Astrocyte (in vitro differentiated cells and primary cell): ENCODE results near the gene SET. TPM values are rescaled to one million over a fixed set of nuclear protein-coding genes. Genes with fewer than 3 reads are reported as not detected.

ENCODE experiments used
- DNase-seq: peaks from one replicate; pipeline ENCODE4 v3.0.0-alpha.2; 2010; ENCODE audit warnings: low read depth
- FAIRE-seq: peaks from 2 replicates; lab custom pipeline; 2011; peaks lifted over from hg19 to GRCh38; lab: Jason Lieb, UNC
- H2AFZ ChIP-seq: 2 replicates; pipeline ENCODE4 v1.6.0; 2012; ENCODE audit warnings: low read depth, low read length, inconsistent platforms
- H3K27ac ChIP-seq: 2 replicates; pipeline ENCODE4 v1.5.1; 2011; ENCODE audit warnings: low read depth, low read length, inconsistent platforms
- H3K27me3 ChIP-seq: 2 replicates; pipeline ENCODE4 v1.6.0; 2011; ENCODE audit warnings: low read length, inconsistent platforms; ENCODE audit not compliant: insufficient read depth
- H3K36me3 ChIP-seq: 2 replicates; pipeline ENCODE4 v1.5.1; 2011; ENCODE audit warnings: low read length, inconsistent platforms; ENCODE audit not compliant: insufficient read depth
- H3K4me1 ChIP-seq: 2 replicates; pipeline ENCODE4 v1.5.1; 2011; ENCODE audit warnings: low read length, inconsistent platforms; ENCODE audit not compliant: insufficient read depth
- H3K4me2 ChIP-seq: 2 replicates; pipeline ENCODE4 v1.6.0; 2012; ENCODE audit warnings: low read length, inconsistent platforms
- H3K4me3 ChIP-seq: 2 replicates; pipeline ENCODE4 v1.5.1; 2011; ENCODE audit warnings: low read depth, mild to moderate bottlenecking, low read length, inconsistent platforms; ENCODE audit not compliant: insufficient read depth
- H3K79me2 ChIP-seq: 2 replicates; pipeline ENCODE4 v1.6.0; 2012; ENCODE audit warnings: mild to moderate bottlenecking, low read length, inconsistent platforms; ENCODE audit not compliant: insufficient read depth
- H3K9ac ChIP-seq: 2 replicates; pipeline ENCODE4 v1.6.0; 2012; ENCODE audit warnings: mild to moderate bottlenecking, low read length, inconsistent platforms
- H3K9me3 ChIP-seq: 2 replicates; pipeline ENCODE4 v1.5.1; 2012; ENCODE audit warnings: low read depth, mild to moderate bottlenecking, low read length, inconsistent platforms; ENCODE audit not compliant: insufficient read depth
- H4K20me1 ChIP-seq: 2 replicates; pipeline ENCODE4 v1.6.0; 2012; ENCODE audit warnings: low read length, inconsistent platforms; ENCODE audit not compliant: insufficient read depth
- H3K27ac Mint-ChIP-seq: one replicate; pipeline ENCODE4 v1.8.0; 2021; ENCODE audit warnings: mild to moderate bottlenecking, mixed read lengths; ENCODE audit not compliant: unreplicated experiment
- H3K27me3 Mint-ChIP-seq: one replicate; pipeline ENCODE4 v1.8.0; 2021; ENCODE audit warnings: low read depth, mixed read lengths; ENCODE audit not compliant: unreplicated experiment
- H3K36me3 Mint-ChIP-seq: one replicate; pipeline ENCODE4 v1.8.0; 2021; ENCODE audit warnings: low read depth, mixed read lengths; ENCODE audit not compliant: unreplicated experiment
- H3K4me1 Mint-ChIP-seq: one replicate; pipeline ENCODE4 v1.8.0; 2021; ENCODE audit warnings: low read depth, mixed read lengths; ENCODE audit not compliant: unreplicated experiment
- H3K4me3 Mint-ChIP-seq: one replicate; pipeline ENCODE4 v1.8.0; 2021; ENCODE audit warnings: mild to moderate bottlenecking, moderate library complexity, mixed read lengths; ENCODE audit not compliant: unreplicated experiment
- H3K9me3 Mint-ChIP-seq: one replicate; pipeline ENCODE4 v1.8.0; 2021; ENCODE audit warnings: mild to moderate bottlenecking, mixed read lengths; ENCODE audit not compliant: unreplicated experiment
- EZH2 ChIP-seq: IDR thresholded peaks from 2 replicates; pipeline ENCODE4 v1.6.1; 2012; ENCODE audit warnings: mild to moderate bottlenecking, low read length, inconsistent platforms; ENCODE audit not compliant: insufficient read depth
- total RNA-seq: library from RNA; stranded (reverse); gene quantifications from 2 replicates; pipeline ENCODE4 v1.2.1, GENCODE V29; 2021
- TF ChIP-seq, protein P1 (sequence below): IDR thresholded peaks from 2 replicates; pipeline ENCODE4 v1.5.1; 2011; ENCODE audit warnings: low read depth, mild to moderate bottlenecking, inconsistent platforms, low read length, moderate library complexity; ENCODE audit not compliant: insufficient read depth

Gene SET
- total RNA-seq, 1 donor from 2014 or later, result 397 TPM

DNA sequence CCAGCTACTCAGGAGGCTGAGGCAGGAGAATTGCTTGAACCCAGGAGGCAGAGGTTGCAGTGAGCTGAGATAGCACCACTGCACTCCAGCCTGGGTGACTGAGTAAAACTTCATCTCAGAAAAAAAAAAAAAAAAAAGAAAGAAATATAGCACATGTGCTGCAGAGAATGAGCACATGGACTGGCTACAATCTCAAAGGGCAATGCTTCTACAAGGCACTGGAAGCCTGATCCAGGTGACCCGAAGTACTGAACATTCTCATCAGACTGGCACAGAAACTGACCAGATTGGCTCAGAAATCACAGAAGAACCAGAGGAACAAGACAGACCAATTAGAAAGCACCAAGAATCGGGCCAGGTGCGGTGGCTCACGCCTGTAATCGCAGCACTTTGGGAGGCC is 37.2 kb upstream of the SET start:
- no peaks in the 10 kb centered on the region for H3K27me3 Mint-ChIP-seq
- H3K4me2 ChIP-seq, result no peak overlapping the region
- no peak overlapping the region for H2AFZ ChIP-seq
- H4K20me1 ChIP-seq, result no peaks in the 10 kb centered on the region
- H3K36me3 Mint-ChIP-seq, result peaks cover 2% of the 10 kb centered on the region
- no peaks in the 10 kb centered on the region for H3K36me3 ChIP-seq
- peaks cover 10% of the 10 kb centered on the region for H3K79me2 ChIP-seq
- H3K27me3 ChIP-seq, result no peaks in the 10 kb centered on the region
- no peak overlapping the region for H3K9ac ChIP-seq
- H3K4me1 ChIP-seq, result no peaks in the 10 kb centered on the region
- H3K9me3 Mint-ChIP-seq, result no peaks in the 10 kb centered on the region
- no peaks in the 10 kb centered on the region for H3K4me1 Mint-ChIP-seq
- H3K27ac ChIP-seq, result no peak overlapping the region
- FAIRE-seq (no peak), DNase-seq (no peak)
- no peak overlapping the region for H3K4me3 Mint-ChIP-seq
- H3K27ac Mint-ChIP-seq, result peak overlapping the region; percentile 78
- TF ChIP-seq, protein P1, sequence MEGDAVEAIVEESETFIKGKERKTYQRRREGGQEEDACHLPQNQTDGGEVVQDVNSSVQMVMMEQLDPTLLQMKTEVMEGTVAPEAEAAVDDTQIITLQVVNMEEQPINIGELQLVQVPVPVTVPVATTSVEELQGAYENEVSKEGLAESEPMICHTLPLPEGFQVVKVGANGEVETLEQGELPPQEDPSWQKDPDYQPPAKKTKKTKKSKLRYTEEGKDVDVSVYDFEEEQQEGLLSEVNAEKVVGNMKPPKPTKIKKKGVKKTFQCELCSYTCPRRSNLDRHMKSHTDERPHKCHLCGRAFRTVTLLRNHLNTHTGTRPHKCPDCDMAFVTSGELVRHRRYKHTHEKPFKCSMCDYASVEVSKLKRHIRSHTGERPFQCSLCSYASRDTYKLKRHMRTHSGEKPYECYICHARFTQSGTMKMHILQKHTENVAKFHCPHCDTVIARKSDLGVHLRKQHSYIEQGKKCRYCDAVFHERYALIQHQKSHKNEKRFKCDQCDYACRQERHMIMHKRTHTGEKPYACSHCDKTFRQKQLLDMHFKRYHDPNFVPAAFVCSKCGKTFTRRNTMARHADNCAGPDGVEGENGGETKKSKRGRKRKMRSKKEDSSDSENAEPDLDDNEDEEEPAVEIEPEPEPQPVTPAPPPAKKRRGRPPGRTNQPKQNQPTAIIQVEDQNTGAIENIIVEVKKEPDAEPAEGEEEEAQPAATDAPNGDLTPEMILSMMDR, result no peak
- TF ChIP-seq EZH2, result no peak
- H3K4me3 ChIP-seq, result no peak overlapping the region
- H3K9me3 ChIP-seq, result no peaks in the 10 kb centered on the region

GRCh38 chr9:128653908-128654307 is 35.1 kb upstream of the SET start:
- H3K4me1 ChIP-seq, result no peaks in the 10 kb centered on the region
- H3K79me2 ChIP-seq, result peaks cover 7% of the 10 kb centered on the region
- no peak overlapping the region for H3K4me3 ChIP-seq
- FAIRE-seq (no peak), DNase-seq (no peak)
- no peak overlapping the region for H3K4me3 Mint-ChIP-seq
- no peak overlapping the region for H3K9ac ChIP-seq
- H3K9me3 ChIP-seq, result no peaks in the 10 kb centered on the region
- H3K27me3 Mint-ChIP-seq, result no peaks in the 10 kb centered on the region
- no peak for TF ChIP-seq EZH2
- TF ChIP-seq, protein P1, result no peak
- H3K27ac ChIP-seq, result no peak overlapping the region
- no peak overlapping the region for H2AFZ ChIP-seq
- no peaks in the 10 kb centered on the region for H3K36me3 ChIP-seq
- no peaks in the 10 kb centered on the region for H4K20me1 ChIP-seq
- H3K27me3 ChIP-seq, result no peaks in the 10 kb centered on the region
- H3K4me2 ChIP-seq, result no peak overlapping the region
- no peak overlapping the region for H3K27ac Mint-ChIP-seq
- no peaks in the 10 kb centered on the region for H3K4me1 Mint-ChIP-seq
- H3K36me3 Mint-ChIP-seq, result peaks cover 2% of the 10 kb centered on the region
- no peaks in the 10 kb centered on the region for H3K9me3 Mint-ChIP-seq

DNA sequence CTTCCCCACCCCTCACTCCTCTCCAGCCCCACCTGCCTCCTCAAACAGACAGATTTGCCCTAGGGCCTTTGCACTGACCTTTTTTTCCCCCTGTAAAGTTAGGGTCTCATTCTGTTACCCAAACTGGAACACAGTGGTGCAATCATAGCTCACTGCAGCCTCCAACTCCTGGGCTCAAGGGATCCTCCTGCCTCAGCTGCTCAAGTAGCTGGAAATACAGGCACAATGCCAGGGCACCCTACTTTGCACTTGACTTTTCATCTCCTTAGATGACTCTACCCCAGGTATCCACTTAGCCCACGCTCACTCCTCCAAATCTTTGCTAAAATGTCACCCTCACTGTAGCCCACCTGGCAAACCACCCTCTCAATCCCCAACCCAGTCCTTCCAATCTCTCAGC is 34.5 kb upstream of the SET start:
- no peaks in the 10 kb centered on the region for H3K4me1 Mint-ChIP-seq
- FAIRE-seq (no peak), DNase-seq (no peak)
- peak overlapping the region; percentile 30 for H3K4me3 Mint-ChIP-seq
- Histone ChIP-seq H4K20me1 (no peaks in the 10 kb centered on the region), H3K27me3 (no peaks in the 10 kb centered on the region), H2AFZ (no peak overlapping the region), H3K79me2 (peaks cover 6% of the 10 kb centered on the region), H3K36me3 (no peaks in the 10 kb centered on the region), H3K9ac (no peak overlapping the region), H3K9me3 (no peaks in the 10 kb centered on the region), H3K4me2 (no peak overlapping the region), H3K27ac (no peak overlapping the region), H3K4me1 (no peaks in the 10 kb centered on the region), H3K4me3 (no peak overlapping the region)
- no peaks in the 10 kb centered on the region for H3K9me3 Mint-ChIP-seq
- no peaks in the 10 kb centered on the region for H3K27me3 Mint-ChIP-seq
- H3K36me3 Mint-ChIP-seq, result peaks cover 2% of the 10 kb centered on the region
- TF ChIP-seq, protein P1, result no peak
- no peak for TF ChIP-seq EZH2
- no peak overlapping the region for H3K27ac Mint-ChIP-seq
